HG03045 (cell line): Measurements from ENCODE around the gene LRCH3.
A peak's percentile ranks its signal among the peaks of the same experiment; 100 is the strongest.

Experiments used
- ATAC-seq: cut with Tn5 transposase; IDR thresholded peaks from one replicate; pipeline ENCODE4 v1.9.1; 2021; ENCODE audit warnings: mild to moderate bottlenecking, moderate library complexity; ENCODE audit not compliant: unreplicated experiment

LRCH3 gene

DNA sequence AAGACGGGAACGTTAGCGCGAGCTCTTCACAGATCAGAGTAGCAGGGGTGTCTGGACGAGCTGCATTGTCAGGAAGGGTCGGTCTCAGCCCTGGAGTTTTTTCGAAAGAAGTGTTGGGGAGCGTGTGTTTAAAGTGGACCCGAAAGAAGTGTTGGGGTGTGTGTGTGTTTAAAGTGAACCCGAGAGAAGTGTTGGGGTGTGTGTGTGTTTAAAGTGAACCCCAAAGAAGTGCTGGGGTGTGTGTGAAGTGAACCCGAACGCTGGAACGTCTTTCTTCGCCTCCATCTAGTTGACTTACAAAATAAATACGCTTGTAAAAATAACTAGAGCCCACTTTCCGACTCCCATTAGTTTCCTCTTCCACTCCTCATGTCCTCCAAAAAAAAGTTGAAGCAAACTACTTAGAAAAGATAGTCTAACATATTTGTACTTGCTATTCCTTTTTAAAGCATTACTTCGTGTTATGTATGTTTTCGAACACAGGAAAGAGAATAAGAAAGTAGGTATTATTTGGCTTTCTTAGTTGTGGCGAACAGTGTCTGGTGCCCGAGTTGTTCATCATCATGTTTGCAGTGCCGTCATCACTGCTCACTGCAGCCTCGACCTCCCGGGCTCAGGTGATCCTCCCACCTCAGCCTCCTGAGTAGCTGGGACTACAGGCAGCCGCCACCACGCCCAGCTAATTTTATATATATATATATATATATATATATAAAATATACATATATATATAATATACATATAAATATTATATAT is 1.0 kb downstream of the LRCH3 start:
- peak; percentile 25 for ATAC-seq

DNA sequence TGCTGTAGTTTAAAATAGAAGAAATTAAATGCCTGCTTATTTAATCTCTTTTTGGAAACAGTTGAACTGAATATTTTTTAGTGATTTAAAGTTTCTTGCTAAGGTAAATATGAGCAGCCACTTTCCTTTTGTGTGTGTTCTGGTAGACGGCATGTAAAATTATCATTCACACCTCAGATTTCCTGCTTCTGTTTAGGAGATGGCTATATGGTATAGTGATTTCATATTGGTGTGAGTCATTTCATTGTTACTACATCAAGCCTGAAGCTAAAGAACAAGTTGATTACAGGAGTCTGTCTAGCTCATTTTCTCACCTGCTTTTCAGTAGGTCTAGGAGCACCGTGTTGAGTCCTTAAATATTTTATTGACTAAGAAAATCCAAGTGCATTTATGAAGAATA is 2.2 kb downstream of the LRCH3 start:
- no peak for ATAC-seq

DNA sequence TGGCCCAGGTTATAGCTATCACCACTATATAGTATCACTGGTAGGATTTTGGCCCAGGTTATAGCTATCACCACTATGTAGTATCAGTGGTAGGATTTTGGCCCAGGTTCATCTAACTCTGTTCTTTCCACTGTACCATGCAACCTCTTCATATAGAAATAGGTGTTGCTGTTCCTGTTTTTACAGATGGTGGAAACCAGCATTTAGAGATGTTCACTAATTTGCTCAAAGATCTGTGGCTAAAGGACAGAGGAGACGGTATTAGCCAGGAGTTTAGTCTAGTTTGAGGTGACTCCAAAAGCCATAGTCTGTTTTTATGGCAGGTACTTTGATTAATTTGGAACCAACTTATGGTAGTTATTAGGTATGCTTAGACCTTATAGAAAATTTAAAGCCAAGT is 3.1 kb downstream of the LRCH3 start:
- ATAC-seq = no peak

GRCh38 chr3:197795200-197795599 is 4.1 kb downstream of the LRCH3 start:
- no peak for ATAC-seq

- ATAC-seq = no peak
Measured at GRCh38 chr3:197796087-197796486, 5.0 kb downstream of the LRCH3 start.

GRCh38 chr3:197798863-197799262 is 7.8 kb downstream of the LRCH3 start:
- peak; percentile 51 for ATAC-seq

- no peak for ATAC-seq
Measured at GRCh38 chr3:197800379-197800778, 9.3 kb downstream of the LRCH3 start.

DNA sequence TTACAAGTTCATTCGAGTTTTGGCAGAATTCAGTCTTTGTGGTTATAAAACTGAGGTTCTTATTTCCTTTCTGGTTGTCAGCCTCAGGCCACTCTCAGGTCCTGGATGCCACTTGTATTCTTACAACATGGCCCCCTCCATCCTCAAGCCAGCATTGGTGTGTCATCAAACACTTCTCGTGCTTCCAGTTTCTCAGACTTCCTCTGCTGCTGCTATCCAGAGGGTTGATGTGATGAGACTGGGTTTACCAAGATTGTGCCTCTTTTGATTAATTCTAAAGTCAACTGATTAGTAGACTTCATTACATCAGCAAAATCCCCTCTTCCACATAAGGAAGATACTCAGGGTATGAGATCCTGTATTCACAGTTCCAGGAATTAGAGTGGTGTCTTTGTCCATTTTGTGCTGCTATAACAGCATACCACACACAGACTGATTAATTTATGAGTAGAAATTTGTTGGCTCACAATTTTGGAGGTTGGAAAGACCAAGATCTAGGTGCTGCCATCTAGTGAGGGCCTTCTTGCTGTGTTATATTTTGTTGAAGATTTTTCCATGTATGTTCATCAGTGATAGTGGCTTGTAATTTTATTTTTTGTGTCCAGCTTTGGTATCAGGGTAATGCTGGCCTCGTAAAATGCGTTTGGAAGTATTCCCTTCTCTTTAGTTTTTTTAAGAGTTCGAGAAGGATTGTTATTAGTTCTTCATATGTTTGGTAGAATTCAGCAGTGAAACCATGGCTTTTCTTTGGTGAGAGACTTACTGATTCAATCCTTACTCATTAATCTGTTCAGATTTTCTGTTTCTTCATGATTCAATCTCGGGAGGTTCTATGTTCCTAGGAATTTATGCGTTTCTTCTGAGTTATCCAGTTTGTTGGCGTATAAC is 11.1 kb downstream of the LRCH3 start:
- ATAC-seq = no peak

GRCh38 chr3:197802779-197803459 is 11.9 kb downstream of the LRCH3 start:
- no peak for ATAC-seq

DNA sequence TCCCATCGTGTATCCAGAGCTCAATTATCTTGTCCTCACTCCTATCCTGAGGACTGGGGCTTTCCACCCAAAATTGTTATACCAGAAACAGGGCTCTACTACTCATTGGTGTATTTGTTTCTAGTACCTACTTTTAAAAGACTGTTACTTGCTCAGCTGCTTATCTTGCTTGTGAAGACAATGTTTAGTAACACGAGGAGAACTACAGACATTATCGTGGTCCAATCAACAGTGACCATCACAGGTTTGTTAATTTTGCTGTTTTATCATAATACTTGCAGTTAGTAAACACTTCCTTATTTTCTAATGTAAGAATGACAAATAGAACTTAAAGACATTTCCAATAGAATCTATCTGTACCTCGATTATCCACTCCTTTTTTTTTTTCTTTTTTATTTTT is 13.5 kb downstream of the LRCH3 start:
- no peak for ATAC-seq

- ATAC-seq = no peak
Measured at GRCh38 chr3:197807969-197808587, 17.0 kb downstream of the LRCH3 start.

DNA sequence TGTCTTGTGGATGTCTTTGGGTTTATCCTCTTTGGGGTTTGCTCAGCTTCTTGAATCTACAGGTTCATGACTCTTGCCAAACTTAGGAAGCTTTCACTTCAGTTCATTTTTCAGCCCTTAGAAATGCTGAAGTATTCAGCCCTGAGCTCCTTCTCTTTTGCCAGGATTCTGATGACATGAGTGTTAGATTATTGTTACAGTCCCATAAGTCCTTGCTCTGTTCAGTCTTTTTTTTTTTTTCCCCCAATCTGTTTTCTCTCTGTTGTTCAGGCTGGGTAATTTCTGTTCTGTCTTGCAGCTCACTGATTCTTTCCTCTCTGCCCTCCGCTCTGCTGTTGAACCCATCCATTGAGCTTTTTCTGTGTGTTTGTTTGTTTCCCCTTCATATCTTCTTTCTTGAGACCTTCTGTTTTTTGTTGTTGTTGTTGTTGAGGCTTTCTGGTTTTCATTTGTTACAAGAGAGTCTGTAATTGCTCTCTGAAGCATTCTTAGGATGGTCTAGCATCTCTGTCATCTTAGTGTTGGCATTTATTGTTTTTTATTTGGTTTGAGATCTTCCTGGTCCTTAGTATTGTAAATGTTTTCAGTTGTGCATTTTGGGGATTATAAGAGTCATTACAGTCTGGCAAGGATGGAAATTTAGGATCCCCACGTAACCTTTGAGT is 18.4 kb downstream of the LRCH3 start:
- ATAC-seq = no peak

DNA sequence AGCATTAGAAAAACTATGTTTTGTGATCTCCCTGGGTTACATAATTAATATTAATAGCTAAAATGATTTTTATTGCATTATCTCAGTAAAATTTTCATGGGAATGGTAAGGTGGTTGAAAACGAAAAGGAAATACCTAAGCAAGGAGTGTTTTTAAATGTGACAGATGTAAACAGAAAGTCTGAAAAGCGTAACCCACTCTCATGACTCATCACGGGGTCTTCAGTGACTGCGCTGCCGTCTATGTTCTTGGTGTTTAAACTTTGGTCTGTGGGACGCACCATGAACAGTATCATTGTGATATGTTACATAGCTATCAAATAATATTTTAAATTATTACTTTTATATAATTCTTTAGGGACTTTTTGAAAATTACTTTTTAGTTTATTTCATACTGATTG is 19.8 kb downstream of the LRCH3 start:
- no peak for ATAC-seq

- no peak for ATAC-seq
Measured at GRCh38 chr3:197811343-197811742, 20.3 kb downstream of the LRCH3 start.

GRCh38 chr3:197814372-197814771 is 23.3 kb downstream of the LRCH3 start:
- no peak for ATAC-seq

DNA sequence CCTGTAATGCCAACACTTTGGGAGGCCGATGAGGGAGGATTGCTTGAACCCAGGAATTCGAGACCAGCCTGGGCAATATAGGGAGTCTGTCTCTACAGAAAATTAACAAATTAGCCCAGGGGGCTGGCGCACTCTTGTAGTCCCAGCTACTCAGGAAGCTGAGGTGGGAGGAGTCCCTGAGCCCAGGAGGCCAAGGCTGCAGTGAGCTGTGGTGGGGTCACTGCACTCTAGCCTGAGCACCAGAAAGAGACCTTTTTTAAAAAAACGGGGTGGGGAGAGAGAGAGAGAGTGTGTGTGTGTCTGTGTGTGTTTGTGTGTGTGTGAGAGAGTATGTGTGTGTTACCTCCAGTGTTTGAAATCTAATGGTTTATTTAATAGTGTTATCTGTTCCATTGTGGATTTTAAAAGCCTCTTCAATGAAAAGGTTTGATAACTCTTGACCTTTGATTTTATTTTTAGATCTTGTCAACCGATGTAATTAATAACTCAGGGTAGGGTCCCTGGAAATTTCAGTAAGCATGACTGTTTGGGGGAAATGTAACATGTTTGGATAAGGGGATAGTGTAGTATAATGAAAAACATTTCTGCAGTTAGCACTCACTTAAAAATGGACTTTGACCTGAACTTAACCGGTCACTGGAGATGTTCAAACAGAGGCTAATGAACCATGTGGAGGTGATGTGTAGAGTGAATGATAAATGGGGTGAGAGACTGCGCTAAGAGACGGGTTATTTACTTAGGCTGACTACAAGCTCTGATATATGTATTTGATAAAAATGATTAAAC is 29.7 kb downstream of the LRCH3 start:
- ATAC-seq = no peak

GRCh38 chr3:197829397-197830045 is 38.5 kb downstream of the LRCH3 start:
- ATAC-seq = no peak

- ATAC-seq = no peak
Measured at GRCh38 chr3:197830308-197830966, 39.4 kb downstream of the LRCH3 start.

DNA sequence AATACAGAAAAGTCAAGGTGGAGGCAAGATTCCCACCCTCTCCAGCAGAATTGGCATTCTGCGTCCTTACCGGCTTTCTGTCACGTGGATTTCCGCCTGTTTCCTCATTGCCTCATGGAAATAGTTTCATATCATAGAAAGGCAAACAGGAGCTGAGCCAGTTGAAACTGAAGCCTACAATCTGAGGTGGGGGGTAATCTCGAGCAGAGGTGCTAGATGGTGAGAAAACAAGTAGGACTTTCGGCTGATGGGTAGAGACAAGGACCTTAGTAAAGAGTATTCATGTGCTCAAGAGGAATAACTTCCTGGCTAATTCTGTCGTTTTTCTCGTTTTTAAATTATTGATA is 39.9 kb downstream of the LRCH3 start:
- no peak for ATAC-seq
